ENCODE data around the gene IRAG1.

IRAG1 gene

DNA sequence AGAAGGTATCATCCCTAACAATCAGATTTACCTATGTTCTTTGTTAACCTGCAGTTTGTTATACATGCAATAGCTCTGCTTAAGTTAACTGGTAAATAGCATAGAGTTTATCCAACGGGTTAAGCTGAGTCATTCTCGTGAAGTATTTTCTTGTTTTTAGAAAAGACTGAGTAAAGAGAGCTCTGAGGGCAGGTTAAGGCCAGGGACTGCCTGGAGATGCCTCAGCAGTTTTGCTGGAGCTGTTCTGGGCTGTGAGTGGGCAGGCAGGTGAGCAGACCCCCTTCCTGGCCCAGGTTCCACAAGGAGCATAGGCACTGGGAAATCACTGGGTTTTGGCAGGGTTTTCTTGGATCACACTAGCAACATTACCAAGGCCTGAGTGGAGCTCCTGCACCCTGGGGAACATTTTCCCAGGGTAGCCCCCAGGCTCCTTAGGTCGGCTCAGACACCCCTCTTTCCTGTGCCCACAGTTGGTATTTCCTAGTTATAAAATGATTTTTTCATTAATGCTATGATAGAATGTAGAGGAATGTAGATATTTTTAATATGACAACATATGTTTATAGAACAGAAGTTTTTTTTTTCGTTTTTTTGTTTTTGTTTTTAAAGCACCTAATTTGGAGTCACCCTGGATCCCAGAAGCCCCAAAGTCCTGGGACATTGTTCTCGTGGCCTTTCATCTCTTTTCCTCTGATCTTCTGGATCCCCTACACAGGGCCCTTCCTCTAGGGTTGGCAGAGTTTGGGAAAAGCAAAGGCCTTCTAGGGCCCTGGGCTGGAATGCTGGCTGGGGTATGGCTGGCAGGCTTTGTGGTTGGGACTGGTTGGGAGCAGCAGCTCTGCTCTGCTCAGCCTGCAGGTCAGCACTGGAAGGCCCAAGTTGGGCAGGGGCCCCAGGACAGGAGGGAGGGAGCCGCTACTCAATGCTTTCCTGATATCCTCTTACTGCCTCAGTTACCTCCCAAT is 26.7 kb downstream of the IRAG1 start:
- no peak for DNase-seq (ENCODE audit: low read depth in 2 of 2)

DNA sequence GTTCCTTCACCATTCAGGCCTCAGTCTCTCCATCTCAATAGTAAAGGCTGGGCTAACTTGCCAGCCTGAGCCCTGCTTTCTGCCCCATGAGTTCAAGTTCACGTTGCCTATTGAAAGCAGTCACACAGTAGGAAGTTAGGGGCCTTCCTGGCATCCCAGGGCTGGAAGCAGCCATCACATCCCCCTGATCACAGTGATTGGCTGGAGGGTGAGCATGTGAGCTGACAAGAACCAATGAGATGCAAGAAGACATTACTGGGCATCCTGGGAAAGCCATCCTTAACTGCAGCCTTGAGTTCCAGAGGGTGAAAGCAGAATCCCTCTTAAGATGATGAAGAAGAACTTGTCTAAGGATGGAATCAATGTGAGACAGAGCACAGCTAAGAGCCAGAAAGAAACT is 29.1 kb downstream of the IRAG1 start:
- DNase-seq (ENCODE audit: low read depth in 2 of 2), result no peak

- no peak for DNase-seq (ENCODE audit: low read depth in 2 of 2)
These were observed 29.6 kb downstream of the IRAG1 start for GRCh38 chr11:10663990-10664389.

DNA sequence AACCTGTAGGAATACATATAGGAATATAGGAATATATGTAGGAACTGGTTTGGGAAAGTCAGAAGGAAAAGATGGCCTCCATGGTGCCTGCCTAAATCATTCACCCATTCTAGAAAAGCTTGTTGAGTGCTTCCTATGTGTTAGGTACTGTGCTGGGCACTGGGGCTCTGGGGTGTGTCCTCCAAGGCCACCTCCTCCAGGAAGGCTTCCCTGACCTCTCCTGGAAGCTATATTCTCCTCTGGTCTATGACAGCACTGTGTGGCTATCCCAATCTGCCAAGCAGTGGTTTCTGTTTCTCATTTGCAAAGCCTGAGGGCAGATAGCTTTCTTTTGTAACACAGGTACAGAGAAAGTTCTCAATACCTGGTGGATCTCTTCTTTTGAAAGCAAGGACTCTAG is 30.2 kb downstream of the IRAG1 start:
- DNase-seq (ENCODE audit: low read depth in 2 of 2), result no peak

GRCh38 chr11:10660323-10660722 is 33.2 kb downstream of the IRAG1 start:
- no peak for DNase-seq (ENCODE audit: low read depth in 2 of 2)

DNA sequence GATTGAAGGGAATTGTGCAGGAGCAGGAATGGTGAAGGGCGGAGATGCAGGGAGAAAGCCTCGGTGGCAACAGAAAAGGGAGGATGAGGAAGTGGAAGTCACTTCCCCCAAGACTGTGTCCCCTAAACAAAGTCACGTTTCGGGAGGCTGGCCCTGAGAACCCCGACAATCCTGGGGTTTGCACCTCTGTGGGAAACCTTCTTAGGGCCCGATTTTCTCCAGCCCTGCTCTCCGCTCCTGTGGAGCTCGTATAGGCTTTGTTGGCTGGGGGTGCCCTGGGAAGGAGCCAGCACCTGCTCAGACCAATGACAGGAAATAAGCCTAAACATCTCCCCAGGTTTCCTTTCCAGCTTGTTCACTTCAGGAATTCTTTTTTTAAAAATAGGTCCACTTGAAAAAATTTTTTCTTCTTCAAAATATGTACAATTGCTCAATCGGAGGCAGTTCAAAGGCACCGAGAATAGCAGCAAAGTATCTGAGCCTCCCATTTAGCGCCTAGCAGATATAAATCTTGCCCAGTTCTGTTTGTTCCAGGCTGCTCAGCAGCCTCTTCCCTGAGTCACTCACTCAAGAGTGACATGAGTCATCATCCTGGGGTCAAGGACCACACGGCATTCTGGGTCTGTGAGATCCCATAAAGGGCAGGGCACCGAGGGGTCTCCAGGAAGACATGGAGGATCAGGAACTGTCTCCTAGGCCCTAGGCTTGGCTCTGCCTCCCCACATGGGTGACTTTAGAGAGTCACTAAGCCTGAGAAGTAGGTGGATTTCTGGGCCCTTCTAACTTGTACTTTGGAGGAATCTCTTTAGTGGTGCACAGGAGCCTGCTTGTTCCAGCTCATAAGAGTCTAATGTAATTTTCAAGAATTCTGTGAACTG is 34.0 kb downstream of the IRAG1 start:
- DNase-seq (ENCODE audit: low read depth in 2 of 2), result no peak

- DNase-seq (ENCODE audit: low read depth in 2 of 2), result no peak
These were observed 34.8 kb downstream of the IRAG1 start for GRCh38 chr11:10658621-10659338.

DNA sequence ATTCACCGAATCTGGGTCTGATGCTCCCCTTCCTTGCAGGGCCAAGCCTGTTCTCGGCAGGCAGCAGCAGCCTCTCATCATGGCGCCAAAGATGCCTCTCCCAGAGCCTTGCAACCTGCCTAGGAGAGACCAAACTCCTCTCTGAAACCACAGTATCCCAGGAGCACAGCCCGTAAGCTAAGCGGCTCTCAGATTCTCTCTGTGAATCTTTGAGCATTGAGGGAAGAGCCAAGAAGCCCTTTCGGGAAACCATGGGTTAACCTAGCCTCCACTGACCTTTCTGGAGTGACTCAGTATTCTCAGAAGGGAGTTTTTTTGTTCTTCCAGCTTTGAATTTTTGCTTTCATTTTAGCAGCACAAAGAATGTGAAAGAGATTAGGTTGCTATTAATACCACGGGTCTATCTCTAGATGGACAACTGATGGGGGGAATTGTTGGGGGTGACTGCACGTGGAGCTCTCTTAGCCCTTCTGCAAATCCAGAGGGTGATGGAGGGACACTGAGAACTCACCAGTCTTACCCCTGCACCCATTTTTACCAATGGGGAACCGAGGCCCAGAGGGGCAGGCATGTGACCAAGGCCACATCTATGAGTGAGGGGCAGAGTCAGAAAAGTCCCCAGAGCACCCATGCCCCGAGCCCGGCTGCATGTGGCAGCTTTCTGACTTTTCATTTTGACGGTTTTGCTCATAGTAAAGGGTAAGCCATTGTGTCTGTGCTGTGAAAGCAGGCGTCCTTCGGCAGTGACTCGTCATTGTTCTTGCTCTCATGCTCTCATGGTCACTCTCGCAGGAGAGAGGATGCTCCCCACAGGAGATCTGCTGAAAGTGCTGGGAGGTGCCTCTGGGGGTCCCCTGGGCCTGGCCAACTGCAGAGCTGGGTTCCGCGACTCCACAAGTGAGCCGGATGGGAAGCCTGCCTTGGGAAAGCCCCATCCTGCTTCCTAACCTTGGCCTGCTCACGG is 36.0 kb downstream of the IRAG1 start:
- DNase-seq (ENCODE audit: low read depth in 2 of 2), result no peak

GRCh38 chr11:10655943-10656576 is 37.5 kb downstream of the IRAG1 start:
- no peak for DNase-seq (ENCODE audit: low read depth in 2 of 2)

DNA sequence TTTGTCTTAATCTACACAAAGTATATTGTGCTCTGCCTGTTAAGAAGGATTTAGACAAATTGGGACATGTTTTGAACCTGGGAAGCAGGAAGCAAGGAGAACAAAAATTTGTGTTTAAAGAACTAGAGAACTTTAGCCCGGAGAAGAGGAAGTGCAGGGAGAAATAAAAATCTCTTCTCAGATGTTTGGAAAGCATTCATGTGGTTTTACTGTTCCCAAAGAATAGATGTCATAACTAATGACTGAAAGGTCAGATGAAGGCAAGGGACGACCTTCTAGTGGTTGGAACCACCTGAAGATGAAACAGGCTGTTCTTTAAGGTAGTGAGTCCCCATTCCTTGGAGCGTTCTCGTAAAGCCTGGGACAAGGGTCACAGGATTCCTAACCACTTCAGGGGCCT is 38.3 kb downstream of the IRAG1 start:
- DNase-seq (ENCODE audit: low read depth in 2 of 2), result no peak

DNA sequence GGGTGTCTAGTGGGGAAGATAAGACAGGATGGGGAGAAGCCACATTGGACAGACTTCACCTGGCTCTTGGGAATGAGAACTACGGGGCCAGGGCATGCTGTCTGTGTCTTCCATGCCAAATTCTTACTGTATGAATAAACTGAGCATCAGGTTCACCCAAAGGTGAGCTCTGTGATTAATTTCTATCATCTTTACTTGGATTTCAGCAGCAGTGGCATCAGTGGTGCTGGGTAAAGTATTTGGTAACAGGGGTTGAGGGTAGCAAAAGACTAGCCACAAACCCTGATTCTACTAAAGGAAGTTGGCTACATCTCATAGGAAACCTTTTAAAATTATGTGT is 38.8 kb downstream of the IRAG1 start:
- no peak for DNase-seq (ENCODE audit: low read depth in 2 of 2)

DNA sequence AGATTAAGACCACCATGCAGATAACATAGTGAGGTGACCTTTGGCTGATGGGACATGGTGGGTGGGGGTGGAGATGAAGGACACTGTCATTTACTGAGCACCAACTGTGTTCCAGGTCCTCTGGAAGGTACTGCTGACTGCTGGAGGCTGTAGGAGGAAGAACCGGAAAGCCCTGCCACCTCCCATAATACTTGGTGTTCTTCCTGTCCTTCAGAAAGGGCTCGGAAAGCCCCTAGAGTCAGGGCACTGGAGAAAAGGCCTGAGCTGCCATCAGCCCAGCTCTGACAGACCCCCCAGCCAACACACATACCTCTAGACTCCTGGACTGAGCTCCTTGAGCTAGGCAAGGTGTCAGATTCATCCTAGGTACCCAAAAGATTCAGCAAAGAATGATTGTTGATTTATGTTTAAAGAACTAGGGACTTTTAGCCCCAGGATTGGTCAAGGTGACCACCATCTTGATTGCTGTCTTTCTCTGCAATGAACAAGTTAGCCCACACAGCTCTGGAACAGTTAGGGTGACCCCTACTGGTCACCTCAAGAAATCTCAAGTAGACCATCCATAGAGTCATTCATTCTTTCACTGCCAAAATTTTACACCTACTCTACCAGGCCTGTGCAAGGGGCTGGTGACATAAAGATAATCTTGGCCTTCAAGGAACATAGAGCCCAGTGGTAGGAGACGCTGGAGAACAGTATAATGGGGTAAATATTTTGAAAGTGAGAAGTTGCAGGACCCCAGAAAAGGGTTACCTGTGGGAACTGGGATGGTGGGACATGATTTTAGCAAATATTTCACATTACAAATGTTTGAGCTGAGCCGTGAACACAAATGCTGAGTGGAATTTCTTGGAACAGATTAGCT is 39.4 kb downstream of the IRAG1 start:
- DNase-seq (ENCODE audit: low read depth in 2 of 2), result no peak

- no peak for DNase-seq (ENCODE audit: low read depth in 2 of 2)
These were observed 40.3 kb downstream of the IRAG1 start for GRCh38 chr11:10653261-10653660.

- DNase-seq (ENCODE audit: low read depth in 2 of 2), result no peak
These were observed 41.7 kb downstream of the IRAG1 start for GRCh38 chr11:10651656-10652361.

DNA sequence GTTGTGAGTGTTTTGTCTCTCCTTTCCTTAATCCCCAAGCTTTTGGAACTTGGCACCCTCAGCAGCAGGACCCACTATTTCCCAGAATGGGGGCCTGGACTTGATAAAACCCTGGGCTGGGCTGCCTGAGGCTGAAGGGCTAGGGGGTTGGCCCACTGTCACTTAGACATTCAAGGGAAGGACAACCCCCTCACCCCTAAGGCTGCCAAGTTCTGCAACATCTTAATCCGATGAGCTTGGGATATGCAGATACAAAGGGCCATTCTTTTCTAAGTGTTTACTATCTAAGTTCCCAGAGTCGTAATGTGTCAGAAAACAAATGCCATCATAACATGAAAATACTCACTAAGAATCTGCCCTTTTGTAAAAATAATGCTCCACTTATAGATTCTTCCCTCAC is 42.9 kb downstream of the IRAG1 start:
- no peak for DNase-seq (ENCODE audit: low read depth in 2 of 2)

DNA sequence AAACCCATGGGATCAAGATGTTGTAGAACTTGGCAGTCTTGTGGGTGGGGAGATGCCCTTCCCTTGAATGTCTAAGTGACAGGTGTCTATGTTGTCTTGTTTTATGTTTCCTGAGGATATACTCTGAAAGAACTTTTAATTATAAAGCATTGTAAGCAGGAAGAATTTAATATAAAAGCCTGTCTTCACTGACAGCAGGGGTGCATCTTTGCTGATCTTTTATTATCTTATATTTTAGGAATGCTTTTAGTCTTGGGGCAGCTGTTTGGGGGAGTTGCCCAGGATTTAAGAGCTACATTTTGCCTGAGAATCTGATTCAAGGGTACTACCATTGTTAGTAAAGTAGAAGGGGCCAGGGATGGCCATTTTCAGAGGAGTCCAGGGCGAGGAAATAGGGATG is 43.4 kb downstream of the IRAG1 start:
- no peak for DNase-seq (ENCODE audit: low read depth in 2 of 2)

- DNase-seq (ENCODE audit: low read depth in 2 of 2), result no peak
These were observed 44.7 kb downstream of the IRAG1 start for GRCh38 chr11:10648871-10649270.

DNA sequence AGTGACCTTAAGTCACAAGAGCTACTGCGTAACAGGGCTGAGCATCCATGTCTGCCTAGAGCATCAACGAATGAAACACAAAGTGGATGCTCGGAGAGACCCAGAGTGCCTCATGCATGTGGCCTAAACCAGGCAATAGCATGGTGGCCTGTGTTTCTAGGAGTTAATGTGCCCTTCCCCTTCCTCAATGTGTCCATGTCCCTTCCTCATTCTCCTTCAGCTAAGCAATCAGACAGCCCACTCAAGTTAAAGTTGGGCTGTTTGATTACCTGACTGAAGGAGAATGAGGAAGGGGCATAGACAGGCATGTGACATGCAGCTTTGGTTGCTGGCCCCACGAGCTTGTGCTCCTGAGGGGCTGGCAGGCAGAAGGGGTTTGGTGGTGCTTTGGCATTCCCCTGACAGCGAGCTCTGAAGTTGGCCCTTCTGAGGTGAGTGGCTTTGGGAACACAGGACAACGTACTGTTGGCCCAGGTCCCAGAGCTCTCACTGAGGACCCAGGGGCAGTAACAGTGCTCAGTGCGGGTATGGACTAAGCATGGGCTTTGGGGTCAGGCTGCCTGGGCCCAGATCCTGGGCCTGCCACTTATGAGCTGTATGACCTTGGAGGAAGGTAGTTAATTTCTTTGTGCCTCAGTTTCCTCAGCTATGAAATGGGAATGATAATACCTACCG is 46.7 kb downstream of the IRAG1 start:
- no peak for DNase-seq (ENCODE audit: low read depth in 2 of 2)

Measured in stimulated activated CD8-positive, alpha-beta memory T cell treated with anti-CD3 and anti-CD28 coated beads, Interleukin-2, amount 100 ng/mL, for 48 hours (primary cell).